Astrocyte of the hippocampus (primary cell): ENCODE measurements around the gene FOXC2.

Experiments
- DNase-seq: peaks from one replicate; pipeline ENCODE4 v3.0.0; 2011; ENCODE audit warnings: low read depth, low spot score

The FOXC2 gene

GRCh38 chr16:86566601-86566965, at the start of gene FOXC2:
FOXC2 (plus strand) TSS chr16:86566829; CDS start chr16:86567336, 507 bp downstream.
- peak; percentile 99 for DNase-seq

- DNase-seq = no peak
These were observed 49.6 kb upstream of the FOXC2 start for GRCh38 chr16:86517033-86517432.

- peak; percentile 83 for DNase-seq
These were observed 48.9 kb upstream of the FOXC2 start for GRCh38 chr16:86517652-86518258.

DNA sequence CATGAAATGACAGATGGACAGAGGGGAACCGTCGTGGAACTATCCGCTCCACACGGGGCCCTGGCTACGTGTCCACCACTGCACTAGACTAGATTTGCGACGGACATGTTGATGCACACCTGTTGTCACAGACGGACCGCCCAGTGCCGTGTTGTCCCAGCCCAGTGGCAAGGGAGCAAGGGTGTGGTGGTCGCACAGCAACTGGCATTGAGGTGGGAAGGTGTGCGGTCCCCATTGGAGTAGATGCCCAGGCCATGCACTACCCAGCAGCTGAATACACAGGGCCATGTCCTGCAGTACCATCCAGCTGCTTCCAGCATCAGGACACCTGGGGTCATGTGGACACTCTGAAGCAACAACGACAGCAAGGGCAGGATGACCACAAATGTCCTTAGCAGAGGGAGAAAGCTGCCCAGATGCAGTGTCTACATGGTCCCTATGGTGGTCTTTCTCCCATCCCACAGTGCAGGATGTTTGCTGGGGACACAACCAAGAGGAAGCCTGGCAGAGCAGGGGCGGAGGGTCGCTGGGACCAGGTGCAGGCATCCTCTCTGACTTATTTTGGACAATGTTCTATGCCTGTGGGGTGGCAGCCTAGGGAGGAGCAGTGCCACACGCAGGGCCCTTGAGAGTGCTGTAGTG, 47.5 kb upstream of the FOXC2 start:
- no peak for DNase-seq

DNA sequence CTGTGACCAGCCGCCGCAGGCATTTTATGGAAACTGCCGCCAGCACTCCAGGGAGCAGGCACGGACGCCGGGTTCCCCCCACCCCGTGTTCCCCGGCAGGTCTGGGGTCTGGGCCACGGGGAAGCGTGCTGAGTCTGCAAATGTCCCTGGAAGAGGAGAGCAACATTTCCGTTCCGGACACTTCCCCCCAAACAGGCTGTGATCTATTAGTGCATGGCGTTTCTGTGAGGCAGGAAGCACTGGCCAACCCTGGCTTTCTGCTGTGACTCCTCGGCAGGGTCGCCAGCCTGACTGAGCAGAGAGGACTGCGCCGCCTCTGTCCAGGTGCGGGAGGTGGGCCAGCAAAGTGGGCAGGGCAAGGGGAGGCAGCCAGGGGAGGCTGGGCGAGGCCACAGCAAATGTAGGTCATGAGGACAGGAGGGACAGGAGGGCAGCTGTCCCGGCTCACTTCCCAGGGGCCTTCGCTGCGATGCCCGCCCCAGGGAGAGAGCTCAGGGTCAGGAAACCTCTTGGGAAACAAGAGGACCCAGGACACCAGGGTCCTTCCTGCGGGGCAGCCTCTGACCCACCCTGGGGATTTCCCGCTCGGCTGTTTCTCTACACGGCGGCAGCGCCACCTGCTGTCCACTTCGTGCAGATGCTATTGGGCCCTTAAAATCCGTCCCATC, 46.8 kb upstream of the FOXC2 start:
- peak; percentile 74 for DNase-seq

GRCh38 chr16:86520317-86521210, 46.1 kb upstream of the FOXC2 start:
- no peak for DNase-seq

GRCh38 chr16:86521236-86522197, 45.1 kb upstream of the FOXC2 start:
- DNase-seq = no peak

GRCh38 chr16:86522634-86523033, 44.0 kb upstream of the FOXC2 start:
- DNase-seq = no peak

GRCh38 chr16:86523166-86523740, 43.4 kb upstream of the FOXC2 start:
- no peak for DNase-seq

- no peak for DNase-seq
These were observed 42.6 kb upstream of the FOXC2 start for GRCh38 chr16:86524029-86524428.

DNA sequence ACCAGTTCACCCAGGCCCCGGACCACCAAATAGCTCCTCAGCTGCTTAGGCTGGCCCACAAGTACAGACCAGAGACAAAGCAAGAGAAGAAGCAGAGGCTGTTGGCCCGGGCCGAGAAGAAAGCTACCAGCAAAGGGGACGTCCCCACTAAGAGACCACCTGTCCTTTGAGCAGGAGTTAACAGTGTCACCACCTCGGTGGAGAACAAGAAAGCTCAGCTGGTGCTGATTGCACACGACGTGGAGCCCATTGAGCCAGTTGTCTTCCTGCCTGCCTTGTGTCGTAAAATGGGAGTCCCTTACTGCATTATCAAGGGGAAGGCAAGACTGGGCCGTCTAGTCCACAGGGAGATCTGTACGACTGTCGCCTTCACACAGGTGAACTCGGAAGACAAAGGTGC, 40.9 kb upstream of the FOXC2 start:
- DNase-seq = no peak

GRCh38 chr16:86527366-86527765, 39.3 kb upstream of the FOXC2 start:
- DNase-seq = no peak

DNA sequence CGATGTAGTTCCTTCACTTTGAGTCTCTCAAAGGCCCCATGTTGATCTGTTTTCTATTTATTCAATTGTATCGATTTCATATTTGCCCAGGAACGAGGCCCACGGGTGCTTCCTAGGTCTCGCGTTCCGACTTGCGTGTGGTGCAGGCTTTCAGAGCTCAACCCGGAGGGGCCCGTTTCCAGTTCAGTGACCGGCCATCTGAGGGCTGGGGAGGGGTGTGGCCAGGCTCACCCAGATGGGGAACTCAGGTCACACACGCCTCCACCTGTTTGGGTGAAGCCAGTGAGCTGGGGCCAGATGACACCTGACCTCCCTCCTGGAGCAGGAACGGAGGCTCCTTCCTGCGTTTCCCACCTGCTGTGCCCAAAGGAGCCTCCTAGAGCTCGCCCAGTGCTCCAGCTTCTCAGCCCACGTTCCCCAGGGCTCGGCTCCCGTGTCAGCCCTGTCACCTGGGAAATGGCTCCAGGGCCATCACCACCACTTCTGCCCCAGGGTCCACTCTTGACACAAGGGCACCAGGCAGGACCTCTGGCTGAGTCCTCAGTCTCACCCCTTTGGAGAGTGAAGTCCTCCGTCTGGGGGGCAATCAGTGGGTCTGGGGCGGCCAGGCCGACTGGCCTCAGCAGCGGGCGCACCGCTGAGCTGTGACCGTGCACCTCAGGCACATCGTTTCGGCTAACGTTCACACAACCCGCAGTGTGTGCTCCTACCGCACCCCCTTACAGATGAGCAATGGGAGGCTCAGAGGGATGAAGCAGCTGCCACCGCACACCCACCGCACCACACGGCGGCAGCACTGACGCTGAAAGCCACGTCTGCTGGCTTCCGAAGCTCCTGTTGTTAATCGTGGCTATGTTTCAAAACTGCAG, 38.3 kb upstream of the FOXC2 start:
- no peak for DNase-seq

- peak; percentile 23 for DNase-seq
These were observed 37.5 kb upstream of the FOXC2 start for GRCh38 chr16:86529160-86529559.

DNA sequence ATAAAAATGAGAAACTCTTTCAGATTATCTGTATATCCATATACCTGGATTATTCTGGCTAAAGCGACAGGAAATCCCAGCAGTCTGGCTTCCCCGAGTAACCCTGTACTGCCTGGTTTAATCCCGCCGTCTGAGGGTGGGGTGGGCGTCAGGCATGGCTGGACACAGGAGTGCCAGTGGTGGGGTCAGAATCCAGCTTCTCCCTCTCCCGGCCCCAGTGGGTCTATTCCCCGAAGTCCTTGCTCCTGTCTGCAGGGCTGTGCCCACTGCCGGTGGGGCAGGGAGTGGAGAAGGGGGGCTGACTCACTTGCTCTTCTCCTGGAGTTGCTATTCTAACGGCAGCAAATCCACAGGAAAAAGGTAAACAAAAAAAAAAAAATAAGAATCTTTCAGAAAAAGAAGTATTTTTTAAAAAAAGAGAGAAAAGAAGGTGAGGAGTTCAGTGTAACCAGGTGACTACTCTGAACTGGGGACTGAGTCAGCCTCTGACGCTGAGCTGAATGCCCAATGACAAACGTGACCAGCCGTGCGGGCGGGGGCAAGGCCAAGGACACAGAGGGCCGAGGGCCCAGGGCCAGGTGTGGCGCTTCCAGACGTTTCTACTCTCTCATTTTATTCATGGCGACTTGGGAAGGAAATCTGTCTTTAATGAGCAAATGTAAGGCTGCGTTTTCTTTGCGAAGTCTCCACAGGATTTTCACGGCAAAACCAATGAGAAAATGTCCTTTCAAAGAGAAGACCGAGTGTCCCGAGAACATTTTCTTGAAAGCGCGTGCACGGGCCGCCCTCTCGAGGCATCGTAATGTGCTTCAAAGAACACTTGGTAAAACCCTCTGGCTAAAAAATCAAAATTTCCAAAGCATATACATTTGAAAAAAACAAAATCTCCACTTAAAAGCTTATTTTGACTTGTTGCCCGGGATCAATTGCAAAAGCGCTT, 36.1 kb upstream of the FOXC2 start:
- DNase-seq = no peak

DNA sequence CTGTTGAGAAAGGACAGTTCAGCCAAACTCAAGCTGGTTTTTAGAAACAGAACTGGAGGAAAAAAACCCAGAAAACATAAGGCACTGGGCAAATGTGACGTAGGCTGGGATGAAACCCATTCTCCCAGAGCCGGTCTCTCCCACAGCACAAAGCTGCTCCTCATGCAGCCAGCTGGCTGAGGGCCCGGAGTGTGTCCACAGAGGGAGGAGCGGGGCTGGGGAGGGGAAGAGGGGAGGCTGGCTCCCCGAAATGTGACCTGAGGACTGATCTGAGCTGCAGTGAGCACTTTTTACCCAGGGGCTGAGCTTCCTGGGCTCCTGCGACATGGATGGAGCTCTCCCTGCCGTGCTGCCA, 35.5 kb upstream of the FOXC2 start:
- peak; percentile 64 for DNase-seq

DNA sequence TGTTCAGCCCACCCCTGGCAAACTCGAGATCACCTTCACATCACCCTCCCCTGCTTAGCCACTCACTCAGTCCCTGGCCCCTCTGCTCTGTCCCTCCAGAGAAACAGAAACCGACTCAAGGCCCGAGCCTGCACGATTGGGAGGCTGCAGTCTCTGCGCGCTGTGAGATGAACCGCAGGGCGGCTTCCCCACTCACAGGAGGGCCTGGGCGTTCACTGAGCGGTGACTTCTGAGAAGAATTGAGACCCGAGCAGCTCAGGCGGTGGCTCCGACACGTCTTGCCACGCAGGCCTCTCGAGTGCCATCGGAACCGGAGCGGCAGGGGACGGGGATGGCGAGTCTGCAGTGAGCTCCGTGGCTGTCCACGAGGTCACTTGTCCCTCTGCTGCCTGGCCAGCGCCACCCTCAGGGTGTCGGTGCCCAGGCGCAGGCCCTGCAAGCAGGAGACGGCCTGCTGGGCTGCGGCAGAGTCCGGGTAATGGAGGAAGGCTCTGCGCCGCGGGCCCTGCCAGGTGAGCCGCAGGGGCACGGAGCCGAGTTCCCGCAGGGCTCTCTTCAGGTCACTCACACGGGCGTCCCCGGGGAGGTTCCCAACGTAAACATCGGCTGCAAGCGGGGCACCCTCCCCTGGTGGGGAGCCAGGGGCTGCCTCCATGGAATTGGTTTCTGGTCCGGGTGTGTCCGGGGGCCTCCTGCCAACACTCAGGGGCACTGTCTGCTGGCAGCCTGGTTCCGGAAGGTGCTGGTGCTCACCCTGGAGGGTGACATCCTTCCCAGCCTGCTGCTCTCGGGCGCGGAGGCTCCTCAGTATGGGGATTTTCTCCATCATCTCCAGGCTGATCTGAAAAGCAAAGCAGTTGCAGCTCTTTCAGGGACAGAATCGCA, 34.7 kb upstream of the FOXC2 start:
- no peak for DNase-seq

DNA sequence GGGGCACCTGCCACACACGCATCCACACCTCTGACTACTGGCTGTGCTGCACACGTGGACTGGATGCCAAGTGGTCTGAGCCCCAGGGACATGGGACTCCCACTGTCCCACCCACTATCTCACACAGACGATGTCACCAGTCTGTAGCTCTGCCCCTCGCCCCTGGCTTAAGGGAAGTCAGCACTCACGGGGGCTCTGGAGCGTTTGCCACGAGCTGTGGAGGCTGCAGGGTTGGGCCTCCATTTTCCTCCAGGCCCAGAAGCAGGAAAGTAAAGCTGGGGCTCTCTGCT, 34.2 kb upstream of the FOXC2 start:
- DNase-seq = no peak
